Vagina (tissue), 2 donors: Measurements from ENCODE around the gene RAF1. TPM values are rescaled to one million over a fixed set of nuclear protein-coding genes. Genes with fewer than 3 reads are reported as not detected.
"Not testable (repeated sequence)": the region's sequence is repeated elsewhere in the genome, so short reads cannot be mapped to it uniquely, and the experiment has no call there.

Source experiments
- DNase-seq, 2 donors: peaks; one replicate each; pipeline ENCODE4 v3.0.0-alpha.2; 2017; ENCODE audit errors: extremely low spot score in 2 of 2
- H3K27ac ChIP-seq: fragments of 200-600 bp; sonication (generic); one replicate; pipeline ENCODE4 v1.5.1; 2019
- H3K27me3 ChIP-seq: fragments of 200-600 bp; sonication (generic); one replicate; pipeline ENCODE4 v1.5.1; 2019
- H3K36me3 ChIP-seq, 2 donors: fragments of 200-600 bp; sonication (generic); one replicate each; pipeline ENCODE4 v1.5.1; 2017 to 2019
- H3K4me1 ChIP-seq: fragments of 200-600 bp; sonication (generic); one replicate; pipeline ENCODE4 v1.5.1; 2019
- H3K4me3 ChIP-seq, 2 donors: fragments of 200-600 bp; sonication (generic); 1 replicate in 1 of 2; 2 replicates in 1 of 2; pipeline ENCODE4 v1.5.1; 2016 to 2019
- H3K9me3 ChIP-seq: fragments of 200-600 bp; sonication (generic); one replicate; pipeline ENCODE4 v1.5.1; 2019
- POLR2A ChIP-seq, 2 donors: fragments of 450-650 bp; IDR thresholded peaks; one replicate each; pipeline ENCODE4 v1.6.1; 2017; ENCODE audit warnings: antibody characterized with exemption in 2 of 2, mild to moderate bottlenecking in 2 of 2, moderate library complexity in 2 of 2
- POLR2AphosphoS5 ChIP-seq, 2 donors: sonication (generic); formaldehyde crosslinking; IDR thresholded peaks; one replicate each; pipeline ENCODE4 v1.9.0; 2017; ENCODE audit warnings: antibody characterized with exemption in 2 of 2, mild to moderate bottlenecking in 2 of 2, low read depth in 1 of 2; ENCODE audit not compliant: insufficient read depth in 1 of 2
- intact Hi-C: fragments of 100-400 bp; cut with DNase I; formaldehyde crosslinking; loops from one replicate; pipeline ENCODE4 v1.15.1; 2023
- total RNA-seq: library from RNA; depleted of rRNA; stranded (reverse); fragments of >200 nt; gene quantifications from one replicate; pipeline ENCODE4 v1.2.3, GENCODE V29; 2016
- TF ChIP-seq, protein P1 (sequence below), 3 experiments: fragments of 450-650 bp in 2 of 3; fragments of 200-600 bp in 1 of 3; sonication (generic) in 1 of 3; IDR thresholded peaks; one replicate each; pipeline ENCODE4 v1.5.1; 2017 to 2019; ENCODE audit warnings: antibody characterized with exemption in 3 of 3, mild to moderate bottlenecking in 2 of 3, moderate library complexity in 2 of 3

The RAF1 gene
- total RNA-seq, 1 donor from 2014 or later = 89.6 TPM

DNA sequence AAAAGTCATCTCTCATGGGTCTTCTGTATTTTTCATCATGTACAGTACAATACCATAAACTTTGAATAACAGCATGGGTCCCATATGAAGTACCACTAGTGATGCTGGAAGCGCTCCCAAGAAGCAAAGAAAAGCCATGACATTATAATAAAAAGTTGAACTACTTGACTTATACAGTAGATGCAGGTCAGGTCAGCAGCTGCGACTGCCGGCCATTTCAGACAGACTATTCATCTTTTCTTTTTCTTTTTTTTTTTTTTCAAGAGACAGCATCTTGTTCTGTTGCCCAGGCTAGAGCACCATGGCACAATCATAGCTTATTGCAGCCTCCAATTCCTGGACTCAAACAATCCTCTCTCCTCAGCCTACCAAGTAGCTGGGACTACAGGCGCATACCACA is 10.2 kb downstream of the RAF1 start:
- Histone ChIP-seq H3K27ac (no peak overlapping the region), H3K4me1 (peaks cover 82% of the 10 kb centered on the region), H3K4me3 (no peak overlapping the region), H3K27me3 (no peaks in the 10 kb centered on the region), H3K9me3 (no peaks in the 10 kb centered on the region), H3K36me3 (no peaks in the 10 kb centered on the region)
- TF ChIP-seq POLR2AphosphoS5 (IDR thresholded peaks at IDR 0.05; ENCODE audit: insufficient read depth in 1 of 2, low read depth in 1 of 2) = no peak
- no peak for DNase-seq
- intact Hi-C loops = no loop called here

DNA sequence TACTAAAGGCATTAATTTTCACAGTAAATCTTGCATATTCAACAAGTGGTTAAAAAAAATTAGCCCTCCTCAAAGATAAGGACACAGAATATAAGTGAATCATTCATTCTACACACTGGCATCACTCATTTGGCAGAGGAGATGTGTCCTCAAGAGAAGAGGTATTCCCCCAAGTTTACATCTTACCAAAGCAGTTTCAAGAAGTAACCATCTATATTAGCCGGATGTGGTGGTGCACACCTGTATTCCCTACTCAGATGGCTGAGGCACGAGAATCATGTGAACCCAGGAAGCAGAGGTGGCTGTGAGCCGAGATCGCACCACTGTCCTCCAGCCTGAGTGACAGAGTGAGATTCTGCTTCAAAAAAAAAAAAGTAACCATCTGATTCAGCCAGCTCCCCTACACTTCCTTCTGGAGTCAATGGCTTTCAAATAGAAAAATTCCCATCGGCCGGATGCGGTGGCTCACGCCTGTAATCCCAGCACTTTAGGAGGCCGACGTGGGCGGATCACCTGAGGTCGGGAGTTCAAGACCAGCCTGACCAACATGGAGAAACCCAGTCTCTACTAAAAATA is 15.4 kb downstream of the RAF1 start:
- Histone ChIP-seq H3K4me1 (peaks cover 78% of the 10 kb centered on the region), H3K4me3 (no peak overlapping the region)
- intact Hi-C loops = no loop called here

DNA sequence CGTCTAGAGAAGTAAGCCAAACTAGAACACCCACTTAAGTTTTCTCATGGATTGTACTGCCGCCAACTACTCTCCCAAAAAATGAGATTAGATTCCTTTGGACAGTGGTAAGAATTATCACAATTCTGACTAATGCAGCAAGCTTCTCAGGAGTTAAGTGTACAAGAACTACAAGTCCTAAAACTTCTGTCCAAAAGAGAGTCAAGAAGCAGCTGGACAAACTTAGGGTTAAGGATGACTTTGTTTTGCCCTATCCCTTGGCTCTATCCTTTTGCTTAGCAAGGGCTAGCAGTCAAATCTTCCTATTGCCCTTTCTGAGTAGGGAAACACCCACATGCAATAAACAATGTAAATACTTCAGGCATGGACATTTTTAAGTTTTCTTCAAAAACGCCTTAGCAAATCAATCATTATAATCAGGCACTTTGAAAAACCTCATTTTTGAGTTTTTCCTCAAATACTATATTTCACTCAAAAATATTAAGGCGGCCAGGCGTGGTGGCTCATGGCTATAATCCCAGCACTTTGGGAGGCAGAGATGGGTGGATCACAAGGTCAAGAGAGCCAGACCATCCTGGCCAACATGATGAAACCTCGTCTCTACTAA is 19.5 kb downstream of the RAF1 start:
- Histone ChIP-seq H3K36me3 (no peaks in the 10 kb centered on the region), H3K9me3 (no peaks in the 10 kb centered on the region), H3K27me3 (no peaks in the 10 kb centered on the region), H3K4me3 (no peak overlapping the region), H3K27ac (no peak overlapping the region), H3K4me1 (peaks cover 60% of the 10 kb centered on the region)
- no peak for DNase-seq
- intact Hi-C loops = no loop called here
- TF ChIP-seq, protein P1, sequence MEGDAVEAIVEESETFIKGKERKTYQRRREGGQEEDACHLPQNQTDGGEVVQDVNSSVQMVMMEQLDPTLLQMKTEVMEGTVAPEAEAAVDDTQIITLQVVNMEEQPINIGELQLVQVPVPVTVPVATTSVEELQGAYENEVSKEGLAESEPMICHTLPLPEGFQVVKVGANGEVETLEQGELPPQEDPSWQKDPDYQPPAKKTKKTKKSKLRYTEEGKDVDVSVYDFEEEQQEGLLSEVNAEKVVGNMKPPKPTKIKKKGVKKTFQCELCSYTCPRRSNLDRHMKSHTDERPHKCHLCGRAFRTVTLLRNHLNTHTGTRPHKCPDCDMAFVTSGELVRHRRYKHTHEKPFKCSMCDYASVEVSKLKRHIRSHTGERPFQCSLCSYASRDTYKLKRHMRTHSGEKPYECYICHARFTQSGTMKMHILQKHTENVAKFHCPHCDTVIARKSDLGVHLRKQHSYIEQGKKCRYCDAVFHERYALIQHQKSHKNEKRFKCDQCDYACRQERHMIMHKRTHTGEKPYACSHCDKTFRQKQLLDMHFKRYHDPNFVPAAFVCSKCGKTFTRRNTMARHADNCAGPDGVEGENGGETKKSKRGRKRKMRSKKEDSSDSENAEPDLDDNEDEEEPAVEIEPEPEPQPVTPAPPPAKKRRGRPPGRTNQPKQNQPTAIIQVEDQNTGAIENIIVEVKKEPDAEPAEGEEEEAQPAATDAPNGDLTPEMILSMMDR (IDR thresholded peaks at IDR 0.05) = no peak
- TF ChIP-seq POLR2AphosphoS5 (IDR thresholded peaks at IDR 0.05; ENCODE audit: insufficient read depth in 1 of 2, low read depth in 1 of 2) (no peak), POLR2A (IDR thresholded peaks at IDR 0.05) (no peak)

More for the DNA sequence above, 15.4 kb downstream of the RAF1 start:
- Histone ChIP-seq H3K27me3 (no peaks in the 10 kb centered on the region), H3K27ac (no peak overlapping the region), H3K36me3 (no peaks in the 10 kb centered on the region), H3K9me3 (no peaks in the 10 kb centered on the region)
- TF ChIP-seq, protein P1 (IDR thresholded peaks at IDR 0.05) = no peak
- TF ChIP-seq POLR2AphosphoS5 (IDR thresholded peaks at IDR 0.05; ENCODE audit: insufficient read depth in 1 of 2, low read depth in 1 of 2) = no peak
- TF ChIP-seq POLR2A (IDR thresholded peaks at IDR 0.05) = no peak
- DNase-seq = no peak

DNA sequence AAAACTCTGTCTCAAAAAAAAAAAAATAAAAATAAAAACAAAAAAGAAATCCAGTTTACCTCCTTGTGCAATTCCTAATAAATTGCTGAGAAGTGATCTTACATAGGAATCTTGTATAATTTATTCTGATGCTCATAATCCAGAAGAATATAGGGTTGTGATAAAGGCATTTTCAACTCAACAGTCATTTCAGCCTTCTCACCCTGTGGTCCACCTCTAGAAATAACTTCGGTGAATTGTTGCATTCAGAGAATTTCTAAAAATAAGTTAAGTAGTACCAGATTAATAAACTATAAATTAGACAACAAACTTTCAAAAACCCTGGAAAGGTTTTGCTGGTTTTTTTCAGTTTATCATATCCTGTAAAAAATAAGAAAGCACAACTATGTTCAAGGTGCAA is 20.2 kb downstream of the RAF1 start:
- Histone ChIP-seq H3K9me3 (no peaks in the 10 kb centered on the region), H3K4me3 (no peak overlapping the region), H3K27ac (no peak overlapping the region), H3K4me1 (peaks cover 53% of the 10 kb centered on the region), H3K27me3 (no peaks in the 10 kb centered on the region), H3K36me3 (no peaks in the 10 kb centered on the region)
- intact Hi-C loops = no loop called here
- TF ChIP-seq, protein P1 (IDR thresholded peaks at IDR 0.05) = no peak
- TF ChIP-seq POLR2A (IDR thresholded peaks at IDR 0.05) (no peak), POLR2AphosphoS5 (IDR thresholded peaks at IDR 0.05; ENCODE audit: insufficient read depth in 1 of 2, low read depth in 1 of 2) (no peak)
- DNase-seq = no peak

DNA sequence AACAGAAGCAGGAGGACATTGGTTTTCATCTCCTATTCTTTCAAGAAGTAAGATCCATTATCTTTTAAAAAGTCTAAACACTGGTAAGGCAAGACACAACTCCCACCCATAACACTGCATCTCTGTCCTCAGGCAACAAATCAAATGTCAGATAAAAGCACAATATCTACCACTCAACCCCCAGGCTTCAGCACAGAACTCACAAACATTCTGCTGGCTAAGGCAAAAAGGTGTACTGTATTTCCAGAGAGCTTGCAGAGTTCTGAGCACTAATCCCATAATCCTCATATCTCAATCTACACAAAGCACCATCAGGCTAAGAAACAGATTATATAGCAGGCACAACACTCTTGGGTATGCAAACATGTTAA is 20.9 kb downstream of the RAF1 start:
- intact Hi-C loops = no loop called here
- H3K27ac ChIP-seq = no peak overlapping the region
- H3K9me3 ChIP-seq = no peaks in the 10 kb centered on the region
- no peaks in the 10 kb centered on the region for H3K27me3 ChIP-seq
- TF ChIP-seq, protein P1 (IDR thresholded peaks at IDR 0.05) = no peak
- TF ChIP-seq POLR2AphosphoS5 (IDR thresholded peaks at IDR 0.05; ENCODE audit: insufficient read depth in 1 of 2, low read depth in 1 of 2) = no peak
- TF ChIP-seq POLR2A (IDR thresholded peaks at IDR 0.05) = no peak
- no peak overlapping the region for H3K4me3 ChIP-seq
- DNase-seq = no peak
- H3K4me1 ChIP-seq = peaks cover 50% of the 10 kb centered on the region
- no peaks in the 10 kb centered on the region for H3K36me3 ChIP-seq

DNA sequence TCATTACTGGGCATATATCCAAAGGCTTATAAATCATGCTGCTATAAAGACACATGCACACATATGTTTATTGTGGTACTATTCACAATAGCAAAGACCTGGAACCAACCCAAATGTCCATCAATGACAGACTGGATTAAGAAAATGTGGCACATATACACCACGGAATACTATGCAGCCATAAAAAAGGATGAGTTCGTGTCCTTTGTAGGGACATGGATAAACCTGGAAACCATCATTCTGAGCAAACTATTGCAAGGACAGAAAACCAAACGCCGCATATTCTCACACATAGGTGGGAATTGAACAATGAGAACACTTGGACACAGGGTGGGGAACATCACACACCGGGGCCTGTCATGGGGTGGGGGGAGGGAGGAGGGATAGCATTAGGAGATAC is 23.1 kb downstream of the RAF1 start:
- H3K36me3 ChIP-seq, DNase-seq, H3K27ac ChIP-seq, H3K4me3 ChIP-seq, H3K27me3 ChIP-seq, intact Hi-C loops, H3K9me3 ChIP-seq: not testable (repeated sequence)
- H3K4me1 ChIP-seq = peaks cover 44% of the 10 kb centered on the region
